NCI-H526 (cell line): ENCODE measurements around the gene DDX1.

Source experiments
- DNase-seq, 2 experiments: peaks; one replicate each; lab custom pipeline; 2025; lab: John Stamatoyannopoulos, UW

DDX1 gene

GRCh38 chr2:15562354-15563031, 29.2 kb upstream of the DDX1 start:
- DNase-seq = no peak

GRCh38 chr2:15563227-15564100, 28.2 kb upstream of the DDX1 start:
- DNase-seq = peak; percentile 100

- no peak for DNase-seq
Measured at GRCh38 chr2:15565392-15565791, 26.3 kb upstream of the DDX1 start.

- DNase-seq = no peak
Measured at GRCh38 chr2:15565994-15566671, 25.5 kb upstream of the DDX1 start.

GRCh38 chr2:15566912-15567311, 24.8 kb upstream of the DDX1 start:
- DNase-seq = no peak

- no peak for DNase-seq
Measured at GRCh38 chr2:15568874-15569273, 22.8 kb upstream of the DDX1 start.

- no peak for DNase-seq
Measured at GRCh38 chr2:15570104-15570503, 21.6 kb upstream of the DDX1 start.

- no peak for DNase-seq
Measured at GRCh38 chr2:15571729-15572128, 19.9 kb upstream of the DDX1 start.

GRCh38 chr2:15577071-15577735, 14.5 kb upstream of the DDX1 start:
- DNase-seq = peak; percentile 100

GRCh38 chr2:15579641-15580040, 12.0 kb upstream of the DDX1 start:
- peak; percentile 95 to 100 for DNase-seq

GRCh38 chr2:15580451-15580850, 11.2 kb upstream of the DDX1 start:
- no peak for DNase-seq

- DNase-seq = no peak
Measured at GRCh38 chr2:15582710-15583357, 8.8 kb upstream of the DDX1 start.

GRCh38 chr2:15583826-15584225, 7.8 kb upstream of the DDX1 start:
- DNase-seq = no peak

- DNase-seq = no peak
Measured at GRCh38 chr2:15584316-15584715, 7.4 kb upstream of the DDX1 start.

- no peak for DNase-seq
Measured at GRCh38 chr2:15584767-15585469, 6.8 kb upstream of the DDX1 start.

- peak; percentile 100 for DNase-seq
Measured at GRCh38 chr2:15588329-15588919, 3.2 kb upstream of the DDX1 start.

GRCh38 chr2:15591373-15591691, 336 bp upstream of the DDX1 start:
- no peak for DNase-seq

- no peak for DNase-seq
Measured at GRCh38 chr2:15593327-15593705, 1.6 kb downstream of the DDX1 start.

GRCh38 chr2:15594291-15595256, 2.9 kb downstream of the DDX1 start:
- DNase-seq = no peak
